ENCODE results near the gene OR7G2. TPM values are rescaled to one million over a fixed set of nuclear protein-coding genes. Genes with fewer than 3 reads are reported as not detected.
A peak's percentile ranks its signal among the peaks of the same experiment; 100 is the strongest.

Gene OR7G2
- total and polyA plus RNA-seq, 9 of the 15 experiments (the other 6 are each of a cell fraction or from before 2014, with no cell fraction given) = 0.20 TPM; not detected in 8

DNA sequence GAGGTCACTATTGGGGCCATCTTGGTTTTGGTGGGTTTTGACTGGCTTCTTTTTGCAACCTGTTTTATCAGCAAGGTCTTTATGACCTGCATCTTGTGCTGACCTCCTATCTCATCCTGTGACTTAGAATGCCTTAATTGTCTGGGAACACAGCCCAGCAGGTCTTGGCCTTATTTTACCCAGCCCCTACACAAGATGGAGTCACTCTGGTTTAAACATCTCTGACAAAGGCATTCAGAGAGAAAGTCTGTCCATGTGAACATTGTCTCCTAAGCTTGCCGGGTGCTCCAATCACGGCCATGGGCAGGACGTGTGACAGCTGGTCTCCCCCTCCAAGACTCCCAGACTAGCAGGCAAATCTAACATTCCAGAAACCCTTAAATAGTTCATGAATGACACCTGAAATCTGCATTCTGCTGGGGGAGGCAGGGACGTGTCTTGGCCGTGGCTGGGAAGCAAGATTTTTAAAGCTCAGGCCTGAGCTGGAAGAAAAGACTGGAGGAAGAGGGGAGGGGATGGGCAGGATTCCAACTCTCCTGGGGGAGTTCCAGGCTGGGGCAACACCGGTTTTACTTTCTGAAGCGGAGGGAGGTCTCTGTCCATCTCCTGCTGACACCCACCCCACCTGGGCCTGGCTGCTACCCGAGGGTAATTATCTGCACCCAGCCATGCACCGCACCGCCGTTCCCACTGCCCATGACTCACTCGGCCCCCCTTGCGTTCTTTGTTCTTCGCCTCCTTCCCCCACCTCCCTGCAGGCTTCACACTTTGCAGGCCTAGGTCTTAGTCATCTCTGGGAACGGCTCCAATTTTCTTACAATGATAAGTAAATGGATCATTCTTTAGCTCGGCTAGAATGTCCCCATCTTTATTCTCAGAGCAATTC, 32.0 kb downstream of the OR7G2 start (continued):
- TF ChIP-seq SRSF3 (IDR thresholded peaks at IDR 0.05; ENCODE audit: insufficient read depth, low read length) (no peak), ARID3B (CRISPR knock-in tag; IDR thresholded peaks at IDR 0.05; ENCODE audit: borderline replicate concordance) (no peak), ZNF764 (CRISPR knock-in tag; IDR thresholded peaks at IDR 0.05; ENCODE audit: low read depth) (no peak), ETS2 (tag; IDR thresholded peaks at IDR 0.05; ENCODE audit: borderline replicate concordance, poor library complexity, severe bottlenecking) (no peak), ZNF77 (CRISPR knock-in tag; IDR thresholded peaks at IDR 0.05) (no peak), PTBP1 (IDR thresholded peaks at IDR 0.05; ENCODE audit: low read depth, low read length) (no peak), EHMT2 (IDR thresholded peaks at IDR 0.05) (peak; percentile 92), GATA2 (CRISPR knock-in tag; IDR thresholded peaks at IDR 0.05) (peak; percentile 12; the same call in 1 of the 2 replicates), BRCA1 (IDR thresholded peaks at IDR 0.05) (no peak), BRCA1 (CRISPR knock-in tag; IDR thresholded peaks at IDR 0.05) (no peak), NBN (IDR thresholded peaks at IDR 0.05; ENCODE audit: low read depth) (peak; percentile 79; the same call in 1 of the 2 replicates), HOMEZ (CRISPR knock-in tag; IDR thresholded peaks at IDR 0.05) (no peak), RBM17 (IDR thresholded peaks at IDR 0.05; ENCODE audit: borderline replicate concordance, low read depth, low read length) (no peak), SMARCE1 (IDR thresholded peaks at IDR 0.05) (peak; percentile 99), ESRRA (IDR thresholded peaks at IDR 0.05; ENCODE audit: borderline replicate concordance, low read depth) (no peak), PHTF2 (CRISPR knock-in tag; IDR thresholded peaks at IDR 0.05) (no peak), ARHGAP35 (IDR thresholded peaks at IDR 0.05; ENCODE audit: partially characterized antibody) (no peak), TAF1 (IDR thresholded peaks at IDR 0.05; ENCODE audit: control insufficient read depth, extremely low read depth, insufficient read depth, low read length, severe bottlenecking) (no peak), ZKSCAN3 (CRISPR knock-in tag; IDR thresholded peaks at IDR 0.05) (no peak), ZNF121 (CRISPR knock-in tag; conservative IDR thresholded peaks at IDR 0.05) (no peak)
- TF ChIP-seq, protein P1, sequence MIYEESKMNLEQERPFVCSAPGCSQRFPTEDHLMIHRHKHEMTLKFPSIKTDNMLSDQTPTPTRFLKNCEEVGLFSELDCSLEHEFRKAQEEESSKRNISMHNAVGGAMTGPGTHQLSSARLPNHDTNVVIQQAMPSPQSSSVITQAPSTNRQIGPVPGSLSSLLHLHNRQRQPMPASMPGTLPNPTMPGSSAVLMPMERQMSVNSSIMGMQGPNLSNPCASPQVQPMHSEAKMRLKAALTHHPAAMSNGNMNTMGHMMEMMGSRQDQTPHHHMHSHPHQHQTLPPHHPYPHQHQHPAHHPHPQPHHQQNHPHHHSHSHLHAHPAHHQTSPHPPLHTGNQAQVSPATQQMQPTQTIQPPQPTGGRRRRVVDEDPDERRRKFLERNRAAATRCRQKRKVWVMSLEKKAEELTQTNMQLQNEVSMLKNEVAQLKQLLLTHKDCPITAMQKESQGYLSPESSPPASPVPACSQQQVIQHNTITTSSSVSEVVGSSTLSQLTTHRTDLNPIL (CRISPR knock-in tag; IDR thresholded peaks at IDR 0.05) = no peak
- TF ChIP-seq, protein P2, sequence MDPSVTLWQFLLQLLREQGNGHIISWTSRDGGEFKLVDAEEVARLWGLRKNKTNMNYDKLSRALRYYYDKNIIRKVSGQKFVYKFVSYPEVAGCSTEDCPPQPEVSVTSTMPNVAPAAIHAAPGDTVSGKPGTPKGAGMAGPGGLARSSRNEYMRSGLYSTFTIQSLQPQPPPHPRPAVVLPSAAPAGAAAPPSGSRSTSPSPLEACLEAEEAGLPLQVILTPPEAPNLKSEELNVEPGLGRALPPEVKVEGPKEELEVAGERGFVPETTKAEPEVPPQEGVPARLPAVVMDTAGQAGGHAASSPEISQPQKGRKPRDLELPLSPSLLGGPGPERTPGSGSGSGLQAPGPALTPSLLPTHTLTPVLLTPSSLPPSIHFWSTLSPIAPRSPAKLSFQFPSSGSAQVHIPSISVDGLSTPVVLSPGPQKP (CRISPR knock-in tag; IDR thresholded peaks at IDR 0.05) = no peak

Measured in K562 (cell line).